Kidney (tissue), 14 donors: ENCODE results near the gene DEPP1. TPM values are rescaled to one million over a fixed set of nuclear protein-coding genes. Genes with fewer than 3 reads are reported as not detected.

ENCODE experiments used
- DNase-seq, 5 donors: peaks; one replicate each; pipeline ENCODE4 v3.0.0-alpha.2; 2013 to 2020
- FAIRE-seq: peaks from 2 replicates; lab custom pipeline; 2012; peaks lifted over from hg19 to GRCh38; lab: Jason Lieb, UNC
- H3K27ac ChIP-seq, 2 donors: one replicate each; pipeline ENCODE4 v1.7.0; 2013; ENCODE audit warnings: low read depth in 2 of 2, low read length in 2 of 2, inconsistent platforms in 1 of 2
- H3K27me3 ChIP-seq: one replicate; pipeline ENCODE4 v1.7.1; 2013; ENCODE audit warnings: low read length, inconsistent platforms; ENCODE audit not compliant: control insufficient read depth, insufficient read depth
- H3K36me3 ChIP-seq, 3 donors: one replicate each; pipeline versions ENCODE4 v1.7.0 to v1.7.1; 2013; ENCODE audit warnings: low read length in 3 of 3, control low read depth in 1 of 3, inconsistent platforms in 1 of 3; ENCODE audit not compliant: insufficient read depth in 3 of 3, control insufficient read depth in 2 of 3
- H3K4me1 ChIP-seq, 3 donors: one replicate each; pipeline versions ENCODE4 v1.7.0 to v1.7.1; 2013; ENCODE audit warnings: low read length in 3 of 3, inconsistent platforms in 1 of 3, low read depth in 1 of 3; ENCODE audit not compliant: control insufficient read depth in 2 of 3, insufficient read depth in 2 of 3
- H3K4me3 ChIP-seq, 3 donors: one replicate each; pipeline versions ENCODE4 v1.7.0 to v1.8.1; 2013; ENCODE audit warnings: low read length in 3 of 3, control low read depth in 1 of 3, inconsistent platforms in 1 of 3
- H3K9ac ChIP-seq, 3 donors: one replicate each; pipeline versions ENCODE4 v1.7.0 to v1.7.1; 2013; ENCODE audit warnings: low read length in 3 of 3, control low read depth in 1 of 3, inconsistent platforms in 1 of 3
- H3K9me3 ChIP-seq, 3 donors: one replicate each; pipeline versions ENCODE4 v1.7.0 to v1.7.1; 2013; ENCODE audit warnings: low read length in 3 of 3, control low read depth in 1 of 3, inconsistent platforms in 1 of 3; ENCODE audit not compliant: control insufficient read depth in 2 of 3, insufficient read depth in 1 of 3
- intact Hi-C: fragments of 100-400 bp; cut with DNase I; formaldehyde crosslinking; loops from one replicate; pipeline ENCODE4 v1.11.1; 2022
- polyA plus RNA-seq: library from polyadenylated mRNA; stranded (reverse); fragments of 350-450 nt; fragmentation: Illumina TruSeq; extraction: RNeasy Lipid Tissue Mini Kit (QIAGEN cat#74804); gene quantifications from one replicate; pipeline ENCODE4 v1.2.3, GENCODE V29; 2014; ENCODE audit warnings: low read depth, low replicate concordance; ENCODE audit not compliant: insufficient read depth
- total RNA-seq: library from RNA; stranded (reverse); fragmentation: NEBNext Ultra II Directional; extraction: Animal tissue kit (Norgen Biotek cat#: 25700); gene quantifications from one replicate; pipeline ENCODE4 v1.2.1, GENCODE V29; 2021
- TF ChIP-seq, protein P1 (sequence below): IDR thresholded peaks from 3 replicates; pipeline ENCODE4 v1.5.1; 2012; ENCODE audit warnings: mild to moderate bottlenecking, moderate library complexity, borderline replicate concordance; ENCODE audit not compliant: insufficient read depth; ENCODE audit errors: extremely low read depth
- donor health status: control.
- donor health status: control.
- donor health status: control.
- donor health status: control.
- donor health status: control.
- donor health status: DM: yes; HTN: yes; CAD: no.
- donor health status: Normal renal cell carcinoma (clear cell type).

The DEPP1 gene
- total and polyA plus RNA-seq, 2 donors from 2014 or later, result 44.4 to 146 TPM

DNA sequence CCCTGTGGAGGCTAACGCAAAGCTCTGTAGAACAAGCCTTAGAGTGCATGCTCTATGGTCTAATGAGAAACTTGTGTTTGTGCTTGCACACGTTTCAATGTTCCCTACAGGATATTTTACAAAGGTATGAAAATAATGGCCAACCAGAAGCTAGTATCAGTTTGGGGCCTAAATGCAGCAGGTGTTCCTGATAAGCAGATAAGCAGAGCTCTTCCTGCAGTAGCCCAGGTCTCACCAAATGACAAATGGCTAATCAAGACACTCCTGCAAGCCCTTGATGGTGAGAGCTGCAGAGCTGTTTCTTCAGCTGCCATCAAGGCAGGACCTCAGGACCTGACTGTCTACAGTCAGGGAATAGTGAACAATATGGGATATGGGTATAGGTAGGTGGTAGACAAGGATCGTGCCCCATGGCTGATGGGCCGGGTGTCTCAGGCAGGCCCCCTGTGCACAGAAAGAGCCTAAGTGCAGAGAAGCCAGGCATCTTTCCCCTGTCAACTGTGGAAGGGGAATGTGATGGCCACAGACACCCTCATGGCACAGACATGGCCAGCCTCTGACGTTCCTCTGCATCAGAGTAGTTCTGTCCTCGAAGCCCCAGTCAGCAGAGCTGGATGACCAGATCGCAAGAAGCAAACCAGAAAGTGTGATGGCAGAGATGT, 42.2 kb downstream of the DEPP1 start:
- Histone ChIP-seq H3K36me3 (no peaks in the 10 kb centered on the region), H3K4me1 (peaks cover 0 to 17% (median 0%) of the 10 kb centered on the region in 3 donors), H3K27me3 (no peaks in the 10 kb centered on the region), H3K4me3 (no peak overlapping the region), H3K27ac (no peak overlapping the region), H3K9ac (no peak overlapping the region), H3K9me3 (no peaks in the 10 kb centered on the region)
- intact Hi-C loops, result no loop called here
- TF ChIP-seq, protein P1, sequence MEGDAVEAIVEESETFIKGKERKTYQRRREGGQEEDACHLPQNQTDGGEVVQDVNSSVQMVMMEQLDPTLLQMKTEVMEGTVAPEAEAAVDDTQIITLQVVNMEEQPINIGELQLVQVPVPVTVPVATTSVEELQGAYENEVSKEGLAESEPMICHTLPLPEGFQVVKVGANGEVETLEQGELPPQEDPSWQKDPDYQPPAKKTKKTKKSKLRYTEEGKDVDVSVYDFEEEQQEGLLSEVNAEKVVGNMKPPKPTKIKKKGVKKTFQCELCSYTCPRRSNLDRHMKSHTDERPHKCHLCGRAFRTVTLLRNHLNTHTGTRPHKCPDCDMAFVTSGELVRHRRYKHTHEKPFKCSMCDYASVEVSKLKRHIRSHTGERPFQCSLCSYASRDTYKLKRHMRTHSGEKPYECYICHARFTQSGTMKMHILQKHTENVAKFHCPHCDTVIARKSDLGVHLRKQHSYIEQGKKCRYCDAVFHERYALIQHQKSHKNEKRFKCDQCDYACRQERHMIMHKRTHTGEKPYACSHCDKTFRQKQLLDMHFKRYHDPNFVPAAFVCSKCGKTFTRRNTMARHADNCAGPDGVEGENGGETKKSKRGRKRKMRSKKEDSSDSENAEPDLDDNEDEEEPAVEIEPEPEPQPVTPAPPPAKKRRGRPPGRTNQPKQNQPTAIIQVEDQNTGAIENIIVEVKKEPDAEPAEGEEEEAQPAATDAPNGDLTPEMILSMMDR, result no peak
- FAIRE-seq, result no peak
- DNase-seq, result peak in 1 of 5 donors; percentile 30

DNA sequence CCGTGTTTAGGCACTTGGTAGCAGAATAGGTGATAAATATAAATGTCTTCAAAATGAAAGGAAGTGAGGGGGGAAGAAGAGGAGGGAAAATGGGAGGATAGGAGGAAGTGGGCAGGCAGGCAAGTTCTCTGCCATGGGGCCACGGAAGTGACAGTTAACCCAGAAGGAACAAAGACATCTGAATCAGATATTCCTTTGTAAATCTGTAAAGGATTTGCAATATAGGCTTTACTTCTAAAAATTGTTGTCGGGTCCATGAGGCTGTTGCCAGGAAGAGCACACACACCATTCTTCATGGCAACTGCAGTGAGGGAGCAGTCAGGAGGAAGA, 42.7 kb downstream of the DEPP1 start:
- FAIRE-seq (no peak), DNase-seq (peak in 1 of 5 donors; percentile 3)
- H3K9ac ChIP-seq, result no peak overlapping the region
- peaks cover 0 to 17% (median 0%) of the 10 kb centered on the region in 3 donors for H3K4me1 ChIP-seq
- no peaks in the 10 kb centered on the region for H3K9me3 ChIP-seq
- H3K36me3 ChIP-seq, result no peaks in the 10 kb centered on the region
- no peak overlapping the region for H3K4me3 ChIP-seq
- intact Hi-C loops, result no loop called here
- no peaks in the 10 kb centered on the region for H3K27me3 ChIP-seq
- peak overlapping the region in 1 of 2 donors; percentile 38 for H3K27ac ChIP-seq
- TF ChIP-seq, protein P1, result no peak

DNA sequence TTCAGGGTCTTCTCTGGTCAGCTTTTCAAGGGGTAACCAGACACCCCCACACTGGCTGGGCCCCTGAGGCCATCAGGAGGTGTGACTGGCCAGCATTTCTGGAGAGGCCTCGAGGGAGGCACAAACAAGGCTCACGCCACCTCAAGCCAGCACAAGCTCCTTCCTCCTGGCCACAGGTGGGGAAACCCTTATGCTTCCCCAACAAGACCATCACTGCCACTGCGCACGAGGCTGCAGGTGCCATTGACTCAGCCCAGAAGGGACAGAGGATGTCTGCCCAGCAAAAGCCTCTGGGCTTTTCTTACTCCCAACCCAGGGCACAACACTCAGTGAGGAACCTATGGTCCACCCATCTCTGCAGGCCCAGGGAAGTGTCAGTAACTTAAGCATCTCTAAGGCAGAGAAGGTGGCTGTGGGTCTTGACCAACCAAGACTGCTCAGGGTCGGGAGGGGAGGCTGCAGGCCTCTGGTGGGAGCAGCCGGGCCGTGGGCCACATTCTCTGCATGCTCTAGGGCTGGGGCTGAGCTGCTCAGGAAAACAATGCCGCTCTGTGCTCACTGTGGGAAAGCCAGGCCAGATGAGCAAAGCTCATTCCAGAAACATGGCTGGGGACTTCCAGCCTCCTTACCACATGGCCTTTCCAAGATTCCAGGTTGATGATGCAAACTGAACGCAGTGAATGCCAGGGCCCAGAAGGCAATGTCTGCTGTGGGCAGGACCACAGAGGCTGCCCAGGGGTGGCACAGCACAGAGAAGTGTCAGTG, 43.2 kb downstream of the DEPP1 start:
- DNase-seq (peak in 1 of 5 donors; percentile 37), FAIRE-seq (no peak)
- intact Hi-C loops, result no loop called here
- Histone ChIP-seq H3K9ac (no peak overlapping the region), H3K4me1 (peaks cover 0 to 17% (median 0%) of the 10 kb centered on the region in 3 donors), H3K4me3 (no peak overlapping the region), H3K27me3 (no peaks in the 10 kb centered on the region), H3K27ac (peak overlapping the region; percentile 49 to 69), H3K9me3 (no peaks in the 10 kb centered on the region), H3K36me3 (no peaks in the 10 kb centered on the region)
- TF ChIP-seq, protein P1, result no peak
